GM12878 (cell line): ENCODE data around the gene UTF1. TPM values are rescaled to one million over a fixed set of nuclear protein-coding genes. Genes with fewer than 3 reads are reported as not detected.

ENCODE experiments used
- ATAC-seq: fragments of 200-7000 bp; cut with Tn5 transposase; 3 replicates; pipeline ENCODE4 v1.9.1; 2020; ENCODE audit warnings: mild to moderate bottlenecking, moderate library complexity
- BruUV-seq: library from RNA; stranded (reverse); fragments of 400-500 nt; replicated peaks from 2 replicates; lab custom pipeline; 2021; lab: Mats Ljungman, UMichigan
- CTCF ChIA-PET: fragments of 300-600 bp; sonication (Branson Sonifier 250); formaldehyde crosslinking; extraction: SDS; loops from one replicate; lab custom pipeline; 2021; ENCODE audit warnings: inconsistent platforms; lab: Yijun Ruan, JAX
- POLR2A ChIA-PET: fragments of 350-600 bp; formaldehyde crosslinking; extraction: SDS; loops from one replicate; lab custom pipeline; 2021; ENCODE audit warnings: inconsistent platforms; lab: Charles Lee
- RAD21 ChIA-PET: fragments of 300-600 bp; sonication (Branson Sonifier 250); formaldehyde crosslinking; loops from one replicate; lab custom pipeline; 2023; ENCODE audit warnings: antibody characterized with exemption; ENCODE audit not compliant: unreplicated experiment; lab: Charles Lee
- SMC1A ChIA-PET: fragments of 300-600 bp; sonication (Branson Sonifier 250); formaldehyde crosslinking; loops from one replicate; lab custom pipeline; 2023; ENCODE audit not compliant: unreplicated experiment, uncharacterized antibody; lab: Charles Lee
- DNase-seq: peaks from one replicate; pipeline ENCODE4 v3.0.0-alpha.2; 2011; ENCODE audit warnings: low read depth, low spot score
- FAIRE-seq: peaks from 3 replicates; lab custom pipeline; 2011; peaks lifted over from hg19 to GRCh38; lab: Jason Lieb, UNC
- H2AFZ ChIP-seq: 2 replicates; pipeline ENCODE4 v1.6.0; 2011; ENCODE audit warnings: low read depth, low read length, control low read depth; ENCODE audit not compliant: control insufficient read depth
- H3K27ac ChIP-seq: 2 replicates; pipeline ENCODE4 v1.5.1; 2011; ENCODE audit warnings: control low read depth; ENCODE audit not compliant: control insufficient read depth, insufficient read depth
- H3K27me3 ChIP-seq, 2 experiments: replicated peaks in 1 of 2; 2 replicates each; pipeline versions ENCODE4 v1.6.0 to v1.6.1; 2011; ENCODE audit warnings: low read length in 1 of 2; ENCODE audit not compliant: control insufficient read depth in 2 of 2, insufficient read depth in 2 of 2
- H3K36me3 ChIP-seq, 2 experiments: 2 replicates each; pipeline ENCODE4 v1.5.1; 2011; ENCODE audit warnings: low read length in 1 of 2; ENCODE audit not compliant: control insufficient read depth in 2 of 2, insufficient read depth in 2 of 2
- H3K4me1 ChIP-seq: 2 replicates; pipeline ENCODE4 v1.6.1; 2011; ENCODE audit warnings: mild to moderate bottlenecking, low read length, moderate library complexity, mixed read lengths; ENCODE audit not compliant: control insufficient read depth, insufficient read depth
- H3K4me2 ChIP-seq: 2 replicates; pipeline ENCODE4 v1.6.0; 2011; ENCODE audit warnings: control low read depth; ENCODE audit not compliant: control insufficient read depth, insufficient read depth
- H3K4me3 ChIP-seq: fragments of 200-600 bp; sonication (generic); 2 replicates; pipeline ENCODE4 v1.5.1; 2016
- H3K79me2 ChIP-seq: 2 replicates; pipeline ENCODE4 v1.6.0; 2011; ENCODE audit warnings: low read length; ENCODE audit not compliant: control insufficient read depth, insufficient read depth
- H3K9ac ChIP-seq: 2 replicates; pipeline ENCODE4 v1.8.0; 2011; ENCODE audit warnings: low read length, control low read depth, mixed read lengths; ENCODE audit not compliant: control insufficient read depth, insufficient read depth
- H3K9me3 ChIP-seq: replicated peaks from 3 replicates; pipeline ENCODE4 v1.5.1; 2011; ENCODE audit warnings: mild to moderate bottlenecking, low read length; ENCODE audit not compliant: control insufficient read depth, insufficient read depth
- H4K20me1 ChIP-seq: 2 replicates; pipeline ENCODE4 v1.6.0; 2011; ENCODE audit not compliant: control insufficient read depth, insufficient read depth
- BACH1 ChIP-seq: fragments of 450-650 bp; IDR thresholded peaks from 2 replicates; pipeline ENCODE4 v1.6.1; 2017; ENCODE audit warnings: mild to moderate bottlenecking, borderline replicate concordance
- CEBPB ChIP-seq, 2 experiments: fragments of 150-350 bp in 1 of 2; IDR thresholded peaks; 2 replicates each; pipeline ENCODE4 v1.6.1; 2012 to 2014; ENCODE audit warnings: low read depth in 2 of 2, low read length in 2 of 2, borderline replicate concordance in 1 of 2, inconsistent platforms in 1 of 2
- EP300 ChIP-seq, 2 experiments: fragments of 150-350 bp in 1 of 2; IDR thresholded peaks; 2 replicates each; pipeline ENCODE4 v1.6.1; 2011 to 2012; ENCODE audit warnings: low read depth in 2 of 2, low read length in 2 of 2, borderline replicate concordance in 1 of 2, improper control_type of control experiment in 1 of 2, inconsistent platforms in 1 of 2; ENCODE audit not compliant: control insufficient read depth in 1 of 2
- ETV6 ChIP-seq, 2 experiments: fragments of 450-650 bp in 1 of 2; IDR thresholded peaks in 1 of 2; conservative IDR thresholded peaks in 1 of 2; 2 replicates each; pipeline ENCODE4 v1.6.1; 2014; ENCODE audit warnings: antibody characterized with exemption in 1 of 2, borderline replicate concordance in 1 of 2, low read depth in 1 of 2, mild to moderate bottlenecking in 1 of 2, moderate library complexity in 1 of 2
- HCFC1 ChIP-seq: fragments of 150-350 bp; IDR thresholded peaks from 2 replicates; pipeline ENCODE4 v1.6.1; 2014; ENCODE audit warnings: low read length
- IRF4 ChIP-seq: IDR thresholded peaks from 2 replicates; pipeline ENCODE4 v1.6.1; 2011; ENCODE audit warnings: low read depth, low read length
- MEF2B ChIP-seq: fragments of 450-650 bp; IDR thresholded peaks from 2 replicates; pipeline ENCODE4 v1.6.1; 2018; ENCODE audit warnings: mild to moderate bottlenecking, moderate library complexity; ENCODE audit not compliant: partially characterized antibody, poor library complexity, severe bottlenecking
- MTA2 ChIP-seq: fragments of 450-650 bp; IDR thresholded peaks from 2 replicates; pipeline ENCODE4 v1.6.1; 2016; ENCODE audit warnings: low read depth, mild to moderate bottlenecking, moderate library complexity
- POLR2AphosphoS2 ChIP-seq: IDR thresholded peaks from 2 replicates; pipeline ENCODE4 v1.6.1; 2011; ENCODE audit warnings: low read depth, mild to moderate bottlenecking, low read length, improper control_type of control experiment, moderate library complexity
- POLR2AphosphoS5 ChIP-seq: IDR thresholded peaks from 2 replicates; pipeline ENCODE4 v1.6.1; 2011; ENCODE audit warnings: mild to moderate bottlenecking, low read length, inconsistent platforms
- RUNX3 ChIP-seq: IDR thresholded peaks from 2 replicates; pipeline ENCODE4 v1.6.1; 2012; ENCODE audit warnings: low read length, inconsistent platforms
- SMAD5 ChIP-seq: IDR thresholded peaks from 2 replicates; pipeline ENCODE4 v1.6.1; 2016; ENCODE audit warnings: antibody characterized with exemption, low read depth
- STAT3 ChIP-seq: IDR thresholded peaks from 2 replicates; pipeline ENCODE4 v1.6.1; 2011; ENCODE audit warnings: low read depth, low read length, improper control_type of control experiment
- SUZ12 ChIP-seq: fragments of 200-600 bp; sonication (generic); IDR thresholded peaks from one replicate; pipeline ENCODE4 v1.6.1; 2018; ENCODE audit warnings: antibody characterized with exemption, mild to moderate bottlenecking; ENCODE audit not compliant: unreplicated experiment
- YBX1 ChIP-seq: fragments of 450-650 bp; IDR thresholded peaks from 2 replicates; pipeline ENCODE4 v1.6.1; 2016; ENCODE audit warnings: antibody characterized with exemption
- ZBED1 ChIP-seq: IDR thresholded peaks from 2 replicates; pipeline ENCODE4 v1.6.1; 2016; ENCODE audit warnings: borderline replicate concordance
- WGBS: methylation state at CpG from one replicate; pipeline ENCODE4 v1.1.6; 2016; ENCODE audit warnings: low lambda C conversion rate; ENCODE audit not compliant: insufficient replicate concordance, insufficient coverage; ENCODE audit errors: missing lambda C conversion rate; 5-methylcytosine and 5-hydroxymethylcytosine counted together
- in situ Hi-C: fragments of 300-500 bp; cut with MboI; formaldehyde crosslinking; loops from 9 replicates; pipeline ENCODE4 v1.14.3; 2018; ENCODE audit warnings: mixed read lengths
- intact Hi-C: fragments of 100-400 bp; cut with micrococcal nuclease; formaldehyde crosslinking; loops from one replicate; pipeline ENCODE4 v1.14.2; 2022; ENCODE audit not compliant: unreplicated experiment
- polyA plus RNA-seq, 11 experiments: library from polyadenylated mRNA; depleted of rRNA in 4 of 11; unstranded in 6 of 11; stranded (reverse) in 5 of 11; fragments of >200 nt; fragmentation: Nextera tagmentation in 4 of 11; fragmentation: Illumina TruSeq in 1 of 11; extraction: Ambion mirVana in 4 of 11; extraction: Trizol in 1 of 11; gene quantifications; 1 replicate in 1 of 11; 2 replicates in 10 of 11; pipeline versions ENCODE4 v1.2.1 to v1.2.3, GENCODE V29; 2011 to 2016; ENCODE audit warnings: inconsistent platforms in 2 of 11, missing spikeins in 2 of 11, low read depth in 1 of 11
- total RNA-seq, 4 experiments: library from RNA; depleted of rRNA in 3 of 4; stranded (reverse); fragments of >200 nt in 3 of 4; fragmentation: Illumina TruSeq in 1 of 4; extraction: Trizol in 1 of 4; gene quantifications; 2 replicates each; pipeline versions ENCODE4 v1.2.1 to v1.2.3, GENCODE V29; 2013 to 2021
- TF ChIP-seq, protein P1 (sequence below): fragments of 450-650 bp; IDR thresholded peaks from 2 replicates; pipeline ENCODE4 v1.6.1; 2017; ENCODE audit warnings: mild to moderate bottlenecking, low read depth, inconsistent platforms; ENCODE audit not compliant: poor library complexity, severe bottlenecking

Gene UTF1
- total and polyA plus RNA-seq, 10 of the 15 experiments (the other 5 are each of a cell fraction or from before 2014, with no cell fraction given), result not detected

DNA sequence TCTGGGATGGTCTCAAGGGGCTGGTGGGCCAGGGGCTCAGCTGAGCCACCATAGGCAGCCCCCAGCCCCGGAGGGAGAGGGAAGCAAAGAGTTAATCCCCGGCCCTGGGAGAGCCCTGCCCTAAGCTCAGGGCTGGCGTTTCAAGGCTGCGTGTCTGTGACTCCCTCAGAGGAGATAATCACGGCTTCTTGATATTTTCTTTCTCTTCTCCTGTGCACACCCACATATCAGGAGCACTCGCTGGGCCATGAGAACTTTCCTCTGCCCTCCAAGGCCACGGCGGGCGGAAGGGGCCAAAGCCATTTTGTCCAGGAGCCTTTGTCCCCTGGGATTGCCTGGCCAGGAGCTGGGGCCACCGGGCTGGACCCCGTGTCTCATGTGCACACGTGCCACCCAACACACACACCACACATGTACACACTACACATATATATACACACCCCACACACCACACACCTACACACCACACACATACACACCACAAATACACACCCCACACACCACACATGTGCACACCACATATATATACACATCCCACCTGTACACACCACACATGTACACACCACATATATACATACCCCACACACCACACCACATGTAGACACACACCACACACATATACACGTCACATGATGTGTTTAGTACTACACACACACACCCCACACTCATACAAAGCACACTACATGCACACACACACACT is 24.6 kb downstream of the UTF1 start:
- in situ Hi-C loops, result no loop called here
- Histone ChIP-seq H3K4me3 (no peak overlapping the region), H3K27me3 (no peaks in the 10 kb centered on the region), H3K4me2 (no peak overlapping the region)
- 45% methylated on average over 13 of the region's 13 CpGs for WGBS
- POLR2A ChIA-PET, result no interaction called here
- TF ChIP-seq RUNX3, result no peak
- TF ChIP-seq, all 136 proteins: peak for 0
- ATAC-seq (no peak), DNase-seq (no peak), FAIRE-seq (no peak)
- H3K4me1 ChIP-seq, result peaks cover 23% of the 10 kb centered on the region
- no peaks in the 10 kb centered on the region for H3K36me3 ChIP-seq
- no peaks in the 10 kb centered on the region for H3K9me3 ChIP-seq
- intact Hi-C loops, result no loop called here
- no peak overlapping the region for H3K27ac ChIP-seq
- no peaks in the 10 kb centered on the region for H3K79me2 ChIP-seq
- H4K20me1 ChIP-seq, result no peaks in the 10 kb centered on the region
- CTCF ChIA-PET, result no interaction called here
- no peak overlapping the region for H2AFZ ChIP-seq
- SMC1A ChIA-PET, result no interaction called here
- RAD21 ChIA-PET, result no interaction called here
- no TSS peak for BruUV-seq
- H3K9ac ChIP-seq, result no peak overlapping the region

DNA sequence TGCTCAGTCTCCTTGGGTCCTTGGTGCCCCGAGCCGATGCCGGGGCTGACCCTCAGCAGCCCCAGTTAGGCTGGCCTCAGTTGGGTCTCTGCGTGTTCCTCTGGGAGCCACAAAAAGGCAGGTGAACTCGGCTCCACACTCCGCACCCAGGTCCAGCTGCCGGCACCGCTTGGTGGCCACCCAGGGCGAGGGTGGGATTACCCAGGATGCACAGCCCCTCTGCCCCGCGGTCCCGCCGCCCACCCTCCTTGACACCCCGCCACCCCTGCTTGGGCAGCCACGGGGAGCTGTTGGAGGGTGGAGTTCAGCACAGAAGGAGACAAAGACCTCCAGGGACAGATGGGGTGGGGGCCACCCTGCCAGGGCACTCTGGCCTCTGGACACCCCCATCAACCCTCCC is 25.3 kb downstream of the UTF1 start:
- no peak overlapping the region for H3K4me3 ChIP-seq
- ChIA-PET SMC1A (no interaction called here), CTCF (no interaction called here), POLR2A (no interaction called here), RAD21 (no interaction called here)
- in situ Hi-C loops, result no loop called here
- H3K4me2 ChIP-seq, result no peak overlapping the region
- FAIRE-seq (no peak), DNase-seq (no peak), ATAC-seq (no peak)
- no peaks in the 10 kb centered on the region for H3K27me3 ChIP-seq
- H3K9me3 ChIP-seq, result no peaks in the 10 kb centered on the region
- no peak overlapping the region for H3K9ac ChIP-seq
- H3K79me2 ChIP-seq, result no peaks in the 10 kb centered on the region
- H3K27ac ChIP-seq, result no peak overlapping the region
- intact Hi-C loops, result no loop called here
- WGBS, result 65% methylated on average over 15 of the region's 15 CpGs
- no peaks in the 10 kb centered on the region for H3K36me3 ChIP-seq
- H2AFZ ChIP-seq, result no peak overlapping the region
- no peaks in the 10 kb centered on the region for H4K20me1 ChIP-seq
- BruUV-seq, result no TSS peak
- H3K4me1 ChIP-seq, result peaks cover 23% of the 10 kb centered on the region
- TF ChIP-seq YBX1 (no peak), IRF4 (no peak), HCFC1 (no peak), POLR2AphosphoS2 (no peak), EP300 (IDR thresholded peaks at IDR 0.05; ENCODE audit: borderline replicate concordance in 1 of 2, control insufficient read depth in 1 of 2, low read depth in 2 of 2, low read length in 2 of 2) (no peak), MTA2 (no peak), MEF2B (no peak), ZBED1 (no peak), ETV6 (conservative IDR thresholded peaks at IDR 0.05 in 1 of 2, IDR thresholded peaks at IDR 0.05 in 1 of 2; ENCODE audit: borderline replicate concordance in 1 of 2, low read depth in 1 of 2) (no peak), POLR2AphosphoS5 (no peak), STAT3 (no peak), SMAD5 (no peak), CEBPB (IDR thresholded peaks at IDR 0.05; ENCODE audit: borderline replicate concordance in 1 of 2, low read depth in 2 of 2, low read length in 2 of 2) (no peak), SUZ12 (no peak), BACH1 (no peak)
- TF ChIP-seq, protein P1, sequence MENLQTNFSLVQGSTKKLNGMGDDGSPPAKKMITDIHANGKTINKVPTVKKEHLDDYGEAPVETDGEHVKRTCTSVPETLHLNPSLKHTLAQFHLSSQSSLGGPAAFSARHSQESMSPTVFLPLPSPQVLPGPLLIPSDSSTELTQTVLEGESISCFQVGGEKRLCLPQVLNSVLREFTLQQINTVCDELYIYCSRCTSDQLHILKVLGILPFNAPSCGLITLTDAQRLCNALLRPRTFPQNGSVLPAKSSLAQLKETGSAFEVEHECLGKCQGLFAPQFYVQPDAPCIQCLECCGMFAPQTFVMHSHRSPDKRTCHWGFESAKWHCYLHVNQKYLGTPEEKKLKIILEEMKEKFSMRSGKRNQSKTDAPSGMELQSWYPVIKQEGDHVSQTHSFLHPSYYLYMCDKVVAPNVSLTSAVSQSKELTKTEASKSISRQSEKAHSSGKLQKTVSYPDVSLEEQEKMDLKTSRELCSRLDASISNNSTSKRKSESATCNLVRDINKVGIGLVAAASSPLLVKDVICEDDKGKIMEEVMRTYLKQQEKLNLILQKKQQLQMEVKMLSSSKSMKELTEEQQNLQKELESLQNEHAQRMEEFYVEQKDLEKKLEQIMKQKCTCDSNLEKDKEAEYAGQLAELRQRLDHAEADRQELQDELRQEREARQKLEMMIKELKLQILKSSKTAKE, result no peak
